Activated T-cell treated with anti-CD3 and anti-CD28 coated beads for 4 hours (primary cell): ENCODE results near the gene KIF7.

Experiments used
- DNase-seq: peaks from one replicate; pipeline ENCODE4 v3.0.0-alpha.2; 2020

The KIF7 gene

DNA sequence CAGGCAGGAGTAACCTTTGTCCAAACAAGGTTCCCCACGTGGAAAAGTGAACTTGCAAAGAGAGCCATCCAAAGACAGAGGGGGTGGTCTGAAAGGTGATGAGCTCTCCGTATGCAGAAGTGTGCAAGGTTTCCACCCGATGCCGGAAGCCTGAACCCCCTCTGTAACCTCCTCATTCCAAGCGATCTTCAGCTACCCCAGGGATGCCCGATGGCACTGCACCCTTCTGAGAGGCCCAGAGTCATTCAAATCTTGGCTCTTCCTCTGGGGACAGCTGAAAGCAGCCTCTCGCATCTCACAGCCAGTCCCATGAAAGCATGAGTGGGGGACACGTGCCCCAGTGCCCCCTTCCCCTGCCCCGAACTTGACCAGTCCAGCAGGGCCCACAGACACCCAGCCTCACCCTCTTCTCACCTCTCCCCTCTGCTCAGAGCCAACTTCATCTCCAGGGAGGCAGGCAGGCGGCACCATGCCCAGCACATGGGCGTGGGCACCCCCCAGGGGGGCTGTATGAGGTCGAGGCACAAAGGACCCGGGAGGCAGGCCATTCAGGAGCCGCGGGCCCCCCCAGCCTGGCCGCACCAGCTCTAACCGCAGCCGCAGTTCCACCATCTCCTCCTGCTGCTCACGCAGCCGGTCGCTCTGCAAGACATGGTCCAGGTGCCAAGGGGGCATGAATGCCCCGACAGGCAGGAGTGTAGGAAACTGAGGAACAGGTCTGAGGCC, 8.7 kb downstream of the KIF7 start:
- DNase-seq = no peak

- no peak for DNase-seq
Measured at GRCh38 chr15:89645680-89646079, 9.6 kb downstream of the KIF7 start.

GRCh38 chr15:89642106-89642505, 13.2 kb downstream of the KIF7 start:
- no peak for DNase-seq

DNA sequence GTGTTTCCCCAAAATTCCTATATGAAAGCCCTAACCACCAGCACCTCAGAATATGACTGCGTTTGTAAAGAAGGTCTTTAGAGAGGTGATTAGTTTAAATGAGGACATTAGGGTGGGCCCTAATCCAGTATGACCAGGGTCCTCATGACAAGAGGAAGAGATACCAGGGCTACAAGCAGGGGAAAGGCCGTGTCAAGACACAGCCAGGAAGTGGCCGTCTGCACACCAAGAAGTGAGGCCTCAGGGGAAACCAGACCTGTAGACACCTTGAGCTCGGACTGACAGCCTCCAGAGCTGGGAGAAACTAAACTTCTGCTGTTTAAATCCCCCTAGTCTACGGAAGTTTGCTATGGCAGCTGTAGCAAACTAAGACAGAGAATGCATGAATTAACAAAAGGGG, 14.2 kb downstream of the KIF7 start:
- DNase-seq = no peak

- DNase-seq = no peak
Measured at GRCh38 chr15:89640245-89640644, 15.0 kb downstream of the KIF7 start.

DNA sequence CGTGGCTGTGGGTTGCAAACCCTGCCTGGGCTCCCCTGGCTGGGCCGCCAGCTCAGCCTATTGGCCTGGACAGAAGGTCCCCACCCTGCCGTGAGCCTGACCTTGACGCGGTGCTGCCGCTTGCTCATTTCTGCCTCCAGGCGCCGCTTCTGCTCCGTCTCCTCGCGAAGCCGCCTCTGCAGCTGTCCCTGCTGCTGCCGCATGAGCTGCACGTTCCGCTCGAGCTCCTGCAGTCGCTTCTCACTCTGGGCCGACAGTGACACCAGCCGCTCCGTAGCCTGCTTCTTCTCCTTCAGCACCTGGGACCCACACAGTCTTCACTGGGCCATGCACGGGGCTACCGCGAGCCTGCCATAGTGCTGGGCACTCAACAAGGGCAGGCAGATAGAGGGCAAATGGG, 21.7 kb downstream of the KIF7 start:
- no peak for DNase-seq

GRCh38 chr15:89632563-89633430, 22.5 kb downstream of the KIF7 start:
- no peak for DNase-seq

DNA sequence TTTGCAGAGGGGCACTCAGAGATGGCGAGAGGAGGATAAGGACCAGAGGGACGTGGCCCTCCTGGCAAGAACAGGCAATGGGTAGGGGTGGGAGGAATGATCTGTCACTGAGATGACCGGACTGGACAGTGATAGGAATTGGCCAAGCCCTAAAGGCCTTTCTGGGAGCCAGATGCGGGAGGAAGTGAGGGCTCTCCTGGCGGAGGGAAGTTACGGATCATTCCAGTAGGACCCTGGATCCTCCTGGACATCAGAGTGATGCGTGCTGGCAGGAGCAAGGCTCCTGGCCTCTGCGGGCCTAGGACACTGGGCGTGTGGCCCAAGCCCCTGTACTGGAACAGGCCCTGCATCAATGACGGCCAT, 23.4 kb downstream of the KIF7 start:
- DNase-seq = no peak

DNA sequence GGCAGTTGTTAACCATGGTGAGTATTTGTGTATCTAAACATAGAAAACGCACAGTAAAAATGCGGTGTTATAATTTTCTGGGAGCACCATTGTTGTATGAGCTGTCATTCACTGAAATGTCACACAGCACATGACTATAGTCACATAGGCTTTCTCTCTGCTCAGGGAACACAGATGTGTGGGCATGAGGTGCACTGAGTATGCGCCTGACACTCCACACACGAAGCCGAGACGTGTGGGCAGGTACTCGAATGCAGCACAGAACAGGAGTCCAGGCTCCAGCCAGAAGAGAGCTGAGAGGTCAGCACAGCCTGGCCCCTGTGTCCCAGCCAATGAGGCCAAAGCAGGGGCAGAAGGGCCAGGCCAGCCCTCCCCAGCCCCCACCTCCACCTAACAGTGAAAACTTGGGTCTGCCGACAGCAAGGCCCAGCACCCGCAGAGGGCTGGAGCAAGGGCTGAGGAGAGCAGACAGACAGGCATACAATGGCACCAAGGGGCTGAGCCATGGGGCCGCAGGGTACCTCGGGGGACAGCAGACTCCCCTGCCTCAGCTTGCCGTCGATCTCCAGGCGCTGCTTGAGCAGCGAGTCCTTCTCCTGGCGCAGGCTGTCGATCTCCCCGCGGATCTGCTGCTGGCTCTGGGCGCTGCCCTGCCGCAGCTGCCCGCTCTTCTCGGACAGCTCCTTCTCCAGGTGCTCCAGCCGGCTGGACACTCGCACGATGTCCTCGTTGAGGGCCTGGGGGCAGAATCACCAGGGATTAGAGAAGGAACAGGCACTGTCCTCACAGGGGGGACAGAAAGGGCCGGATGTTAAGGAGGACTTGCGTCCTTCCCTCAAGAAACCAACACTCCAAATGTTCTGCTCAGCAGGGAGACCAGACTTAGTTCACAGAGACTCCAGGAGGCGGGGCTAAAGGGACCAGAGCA, 24.0 kb downstream of the KIF7 start:
- no peak for DNase-seq

GRCh38 chr15:89630260-89630659, 25.0 kb downstream of the KIF7 start:
- DNase-seq = no peak

DNA sequence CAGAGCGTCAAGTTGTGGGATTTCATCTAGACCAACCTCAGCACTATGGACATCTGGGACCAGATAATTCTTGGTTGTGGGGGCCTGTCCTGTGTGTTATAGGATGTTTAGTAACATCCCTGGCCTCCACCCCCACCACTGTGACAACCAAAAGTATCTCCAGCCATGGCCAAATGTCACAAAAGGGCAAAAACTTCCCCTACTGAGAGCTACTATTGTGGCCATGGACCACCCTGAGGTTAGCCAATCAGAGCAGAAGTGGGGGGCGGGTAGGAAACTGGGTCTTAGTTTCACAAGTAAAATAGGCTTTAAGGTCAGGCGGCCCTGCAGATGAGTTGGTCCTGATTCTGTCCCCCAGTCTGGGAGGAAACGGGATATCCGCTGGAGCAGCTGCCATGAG, 25.4 kb downstream of the KIF7 start:
- DNase-seq = no peak

GRCh38 chr15:89628806-89629715, 26.2 kb downstream of the KIF7 start:
- DNase-seq = no peak

- DNase-seq = no peak
Measured at GRCh38 chr15:89628301-89628700, 27.0 kb downstream of the KIF7 start.

GRCh38 chr15:89627256-89627970, 27.9 kb downstream of the KIF7 start:
- no peak for DNase-seq

DNA sequence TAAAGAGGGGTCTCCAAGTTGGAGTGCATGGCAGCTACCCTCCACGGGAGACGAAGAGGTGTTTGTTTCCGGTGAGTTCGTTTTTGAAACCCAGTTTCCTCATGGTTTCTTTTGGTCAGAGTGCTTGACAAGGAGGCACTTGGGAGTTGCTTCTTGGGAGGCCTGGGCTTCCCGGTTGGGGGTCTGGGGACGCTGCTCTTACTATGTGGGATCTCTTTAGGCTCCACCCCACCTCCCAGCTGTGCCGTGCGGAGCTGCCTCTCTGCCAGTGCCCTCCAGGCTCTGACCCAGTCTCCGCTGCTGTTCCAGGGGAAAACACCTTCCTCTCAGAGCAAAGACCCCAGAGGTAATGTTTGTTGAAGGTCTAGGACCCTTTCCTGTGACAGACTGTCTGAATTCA, 29.6 kb downstream of the KIF7 start:
- no peak for DNase-seq

DNA sequence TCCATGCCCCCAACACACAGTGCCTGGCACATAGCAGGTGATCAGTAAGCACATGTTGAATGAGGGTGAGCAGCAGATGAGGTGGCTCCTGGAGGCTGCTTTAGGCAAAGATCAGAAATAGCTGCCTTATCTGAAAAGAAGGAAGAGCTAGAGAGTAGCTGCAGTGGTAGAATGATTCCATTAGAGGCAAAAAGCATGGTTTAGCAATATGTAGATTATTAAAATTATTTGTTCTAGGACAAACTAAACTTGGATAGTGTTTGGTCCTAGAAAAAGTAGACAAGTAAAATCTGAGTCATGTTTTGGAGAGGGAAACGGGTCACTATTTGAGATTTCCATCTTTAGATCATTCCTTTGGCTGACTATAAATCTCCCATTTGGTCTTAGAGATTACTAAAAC, 32.1 kb downstream of the KIF7 start:
- no peak for DNase-seq

DNA sequence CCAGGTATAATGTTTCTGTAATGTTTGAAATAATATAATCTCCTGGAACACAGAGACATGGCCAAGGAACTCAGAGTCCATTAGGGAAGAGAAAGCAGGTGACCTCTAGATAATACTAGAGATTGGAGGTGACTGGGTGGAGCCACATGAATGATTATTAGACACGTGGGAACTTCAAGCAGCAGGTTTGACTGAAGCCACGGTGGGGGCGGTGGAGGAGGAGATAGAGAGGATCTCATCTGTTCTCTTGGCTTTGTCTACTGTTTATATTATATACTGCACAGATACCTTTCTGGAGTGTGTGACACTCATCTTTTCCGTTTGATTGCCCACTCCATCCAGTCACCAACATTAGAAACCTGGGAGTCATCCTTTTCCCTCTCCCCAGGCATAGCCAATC, 33.7 kb downstream of the KIF7 start:
- DNase-seq = no peak

DNA sequence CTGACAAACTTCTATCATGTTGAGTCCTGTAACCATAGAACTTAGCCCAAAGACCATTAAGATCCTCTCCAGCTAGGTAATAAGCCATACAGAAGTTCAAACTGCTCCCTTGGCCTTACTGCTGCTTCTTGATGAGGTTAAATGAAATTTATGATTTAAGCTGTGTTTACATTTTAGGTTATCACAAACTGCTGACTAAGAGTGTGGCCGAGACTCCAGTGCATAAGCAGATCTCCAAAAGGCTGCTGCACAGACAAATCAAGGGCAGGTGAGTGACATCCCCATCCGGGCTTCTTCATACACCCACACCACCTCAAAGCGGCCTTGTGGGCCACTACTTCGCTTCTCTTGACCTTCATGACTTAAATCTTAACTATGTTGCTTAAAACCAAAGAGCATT, 39.0 kb downstream of the KIF7 start:
- no peak for DNase-seq

GRCh38 chr15:89615135-89615534, 40.1 kb downstream of the KIF7 start:
- no peak for DNase-seq

GRCh38 chr15:89614164-89614563, 41.1 kb downstream of the KIF7 start:
- no peak for DNase-seq

DNA sequence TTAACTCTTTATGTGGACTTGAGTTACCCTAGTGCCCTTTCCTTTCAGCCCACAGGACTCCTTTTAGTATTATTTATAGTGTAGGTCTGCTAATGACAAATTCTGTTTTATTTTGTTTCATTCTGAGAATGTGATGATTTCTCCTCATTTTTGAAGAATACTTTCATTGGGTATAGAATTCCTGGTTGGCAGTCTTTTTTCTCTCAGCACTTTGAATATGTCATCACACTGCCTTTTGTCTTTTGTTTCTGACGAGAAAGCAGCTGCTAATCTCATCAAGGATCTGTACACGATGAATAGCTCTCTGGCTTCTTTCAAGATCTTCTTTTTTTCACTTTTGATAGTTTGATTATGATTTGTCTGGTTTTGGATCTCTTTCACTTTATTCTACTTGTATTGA, 42.2 kb downstream of the KIF7 start:
- no peak for DNase-seq

- no peak for DNase-seq
Measured at GRCh38 chr15:89611317-89611716, 44.0 kb downstream of the KIF7 start.
